ENCODE measurements around the gene MICAL2. TPM values are rescaled to one million over a fixed set of nuclear protein-coding genes. Genes with fewer than 3 reads are reported as not detected.

Gene MICAL2
- total RNA-seq, 1 experiment from 2014 or later, result 69.9 TPM

DNA sequence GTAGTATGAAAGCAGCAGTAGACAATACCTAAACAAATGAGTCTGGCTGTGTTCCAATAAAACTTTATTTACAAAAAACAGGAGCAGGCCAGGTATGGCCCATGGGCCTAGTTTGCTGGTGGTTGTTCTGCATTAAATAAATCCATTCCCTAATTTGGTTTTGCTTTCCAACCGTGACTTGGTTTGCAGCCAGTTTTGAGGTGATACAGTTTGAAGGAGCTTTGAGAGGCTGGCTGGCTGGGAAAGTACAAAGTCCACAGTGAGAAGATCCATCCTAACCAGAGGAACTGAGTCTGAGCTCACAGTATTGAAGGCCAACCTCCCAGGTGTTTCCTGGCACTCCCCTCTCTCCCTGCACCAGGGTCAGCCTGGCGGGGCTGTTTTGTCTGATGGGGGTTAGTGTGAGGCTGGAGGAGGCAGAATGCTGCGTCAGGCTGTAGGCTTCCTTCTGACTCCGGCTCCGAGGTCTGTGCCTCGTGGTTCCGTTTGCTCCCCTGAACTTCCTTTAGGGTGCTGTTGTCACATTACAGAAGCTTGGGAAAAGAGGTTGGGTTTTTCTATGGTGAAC lies 129.5 kb downstream of the MICAL2 start:
- in situ Hi-C loops (cut with HindIII; ENCODE audit: low pct_unique_long_range_greater_than_20kb, low sequenced_read_pairs), result no loop called here

GRCh38 chr11:12240677-12241076 lies 130.3 kb downstream of the MICAL2 start:
- in situ Hi-C loops (cut with HindIII; ENCODE audit: low pct_unique_long_range_greater_than_20kb, low sequenced_read_pairs), result no loop called here
- DNase-seq (ENCODE audit: low read depth), result no peak

More for the DNA sequence above, 129.5 kb downstream of the MICAL2 start:
- no peak for DNase-seq (ENCODE audit: low read depth)

DNA sequence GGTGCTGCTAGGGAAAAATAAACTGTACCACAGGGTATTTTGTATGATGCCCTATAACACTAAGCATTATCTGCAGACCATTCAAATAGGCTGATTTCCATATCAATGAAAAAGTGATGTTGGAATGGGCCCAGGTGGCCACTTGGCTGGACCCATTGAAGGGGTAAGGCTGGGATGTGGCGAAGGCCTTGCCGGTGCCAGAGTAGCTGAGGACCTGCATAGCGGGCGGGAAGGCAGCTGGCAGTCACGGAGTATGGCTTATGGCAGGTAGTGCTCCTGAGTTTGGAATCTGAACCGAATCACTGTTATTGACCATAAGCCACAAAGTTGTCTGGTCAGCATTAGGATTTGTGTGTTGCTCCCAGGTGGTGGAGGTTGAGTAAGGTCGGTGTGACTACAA lies 131.0 kb downstream of the MICAL2 start:
- DNase-seq (ENCODE audit: low read depth), result no peak
- in situ Hi-C loops (cut with HindIII; ENCODE audit: low pct_unique_long_range_greater_than_20kb, low sequenced_read_pairs), result no loop called here

- DNase-seq (ENCODE audit: low read depth), result no peak
- in situ Hi-C loops (cut with HindIII; ENCODE audit: low pct_unique_long_range_greater_than_20kb, low sequenced_read_pairs), result no loop called here
These were observed 131.7 kb downstream of the MICAL2 start for GRCh38 chr11:12241971-12242672.

DNA sequence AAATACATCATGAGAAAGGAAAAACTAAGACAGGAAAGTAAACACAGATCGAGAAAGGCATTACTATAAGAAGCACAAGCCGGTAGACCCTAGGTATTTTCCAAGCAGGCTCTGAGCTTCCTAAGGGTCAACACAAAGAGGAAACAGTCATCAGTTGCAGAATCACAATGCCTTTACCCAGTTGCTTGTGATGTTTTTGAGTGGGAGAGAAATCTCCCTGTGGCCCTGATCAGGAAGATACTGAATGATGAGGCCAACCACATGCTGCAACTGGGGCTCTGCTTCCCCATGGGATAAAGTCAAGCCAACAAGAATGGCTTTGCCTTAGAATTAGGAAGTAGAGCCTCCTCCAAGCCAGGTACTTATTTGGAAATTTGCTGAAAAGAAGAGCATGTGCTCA lies 132.6 kb downstream of the MICAL2 start:
- in situ Hi-C loops (cut with HindIII; ENCODE audit: low pct_unique_long_range_greater_than_20kb, low sequenced_read_pairs), result no loop called here
- no peak for DNase-seq (ENCODE audit: low read depth)

GRCh38 chr11:12243486-12243885 lies 133.1 kb downstream of the MICAL2 start:
- in situ Hi-C loops (cut with HindIII; ENCODE audit: low pct_unique_long_range_greater_than_20kb, low sequenced_read_pairs), result no loop called here
- no peak for DNase-seq (ENCODE audit: low read depth)

DNA sequence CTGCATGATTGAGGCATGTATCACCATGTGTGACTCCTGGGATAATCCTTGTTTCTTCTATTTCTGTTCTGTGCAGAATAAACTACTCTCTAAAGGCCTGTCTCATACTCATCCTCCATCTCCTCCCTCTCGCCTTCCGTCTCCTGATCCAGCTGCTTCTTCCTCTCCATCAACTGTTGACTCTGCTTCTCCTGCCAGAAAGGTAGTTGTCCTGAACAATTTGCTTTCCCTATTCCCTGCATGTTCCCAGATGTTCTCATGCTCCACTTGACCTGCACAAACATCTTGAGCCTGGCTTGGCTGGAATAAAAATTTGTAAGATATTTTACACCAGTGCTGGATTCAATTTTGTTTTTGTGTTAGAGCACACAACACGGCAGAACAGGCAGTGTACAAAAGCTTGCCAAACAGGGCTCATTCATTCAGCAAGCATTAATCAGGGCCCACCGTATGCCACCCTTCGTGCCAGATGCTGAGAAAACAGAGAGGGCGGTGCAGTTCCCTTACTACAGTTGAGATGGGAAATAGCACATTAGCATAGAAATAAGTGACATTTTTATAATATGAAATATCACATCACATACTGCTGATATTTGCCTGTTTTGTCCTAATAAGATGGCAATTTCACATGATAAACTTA lies 133.6 kb downstream of the MICAL2 start:
- DNase-seq (ENCODE audit: low read depth), result no peak
- in situ Hi-C loops (cut with HindIII; ENCODE audit: low pct_unique_long_range_greater_than_20kb, low sequenced_read_pairs), result no loop called here

- in situ Hi-C loops (cut with HindIII; ENCODE audit: low pct_unique_long_range_greater_than_20kb, low sequenced_read_pairs), result no loop called here
- DNase-seq (ENCODE audit: low read depth), result no peak
These were observed 134.7 kb downstream of the MICAL2 start for GRCh38 chr11:12245091-12245490.

GRCh38 chr11:12245549-12246016 lies 135.2 kb downstream of the MICAL2 start:
- no peak for DNase-seq (ENCODE audit: low read depth)
- in situ Hi-C loops (cut with HindIII; ENCODE audit: low pct_unique_long_range_greater_than_20kb, low sequenced_read_pairs), result no loop called here

DNA sequence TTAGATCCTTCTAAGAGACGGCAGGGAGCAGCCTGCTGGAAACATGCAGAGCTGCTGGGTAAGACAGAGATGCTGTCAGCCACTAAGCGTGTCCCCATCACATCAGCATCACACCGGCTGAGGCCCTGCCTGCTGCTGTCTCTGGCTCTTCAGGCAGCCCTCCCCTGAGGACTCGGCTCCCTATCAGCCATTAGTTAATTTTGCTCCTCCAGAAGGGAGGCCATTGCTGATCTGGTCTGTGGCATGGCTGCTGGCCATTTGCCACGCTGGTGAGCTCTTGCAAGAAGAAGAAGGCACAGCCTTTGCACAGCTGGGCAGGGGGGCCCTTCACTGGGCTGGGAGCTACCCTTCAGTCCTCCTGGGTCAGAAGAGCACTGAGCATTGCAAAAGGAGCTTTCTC lies 135.8 kb downstream of the MICAL2 start:
- in situ Hi-C loops (cut with HindIII; ENCODE audit: low pct_unique_long_range_greater_than_20kb, low sequenced_read_pairs), result no loop called here
- no peak for DNase-seq (ENCODE audit: low read depth)

DNA sequence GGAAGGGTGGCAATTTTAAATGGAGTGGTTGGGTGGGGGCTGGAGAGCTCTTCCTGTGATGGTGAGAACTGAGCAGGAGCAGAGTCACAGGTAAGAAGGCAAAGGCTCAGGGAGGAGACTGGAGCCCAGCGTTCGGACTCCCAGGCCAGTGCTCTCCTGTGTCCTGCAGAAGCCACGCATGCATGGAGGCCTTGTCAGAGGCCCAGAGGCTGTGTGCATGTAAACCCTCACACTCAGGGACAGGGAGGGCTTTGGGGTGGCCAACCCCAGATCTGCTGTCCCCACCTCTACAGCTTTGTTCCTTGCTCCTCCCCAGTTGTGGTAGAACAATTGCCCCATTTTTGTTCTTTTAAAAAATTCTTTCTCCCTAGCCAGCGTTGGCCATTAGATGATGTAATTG lies 136.6 kb downstream of the MICAL2 start:
- DNase-seq (ENCODE audit: low read depth), result no peak

DNA sequence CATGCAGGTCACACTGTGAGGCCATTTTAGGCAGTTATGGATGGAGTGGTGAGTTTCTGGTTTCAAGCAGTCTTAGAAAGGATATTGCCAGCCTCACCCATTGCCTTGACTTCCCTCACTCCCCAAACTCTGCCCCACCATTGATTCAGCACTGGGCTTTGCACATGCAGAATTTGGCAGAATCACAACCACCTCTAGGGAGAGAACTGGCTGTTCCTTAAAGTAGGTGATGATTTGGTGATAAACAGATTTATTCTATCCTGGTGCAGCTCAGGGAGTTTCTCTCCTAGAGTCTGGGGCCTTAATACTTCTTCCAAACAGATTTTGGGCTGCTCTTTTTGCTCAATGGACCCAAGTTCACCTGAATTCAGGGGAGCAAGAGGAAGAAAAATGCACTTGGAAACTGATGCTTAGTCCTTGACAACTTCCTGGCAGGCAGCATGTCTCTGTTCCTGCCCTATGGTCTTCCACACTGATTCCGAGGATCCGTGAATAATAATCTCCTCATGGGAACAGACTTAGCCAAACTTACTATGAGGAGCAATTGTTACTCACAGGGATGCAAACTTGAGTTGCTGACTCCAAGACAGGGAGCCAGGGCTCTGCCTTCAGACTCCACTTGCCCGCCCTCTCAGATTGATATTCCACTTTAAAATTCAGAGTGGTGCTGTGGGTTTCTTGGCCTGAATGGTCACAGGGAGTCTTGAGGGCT lies 137.3 kb downstream of the MICAL2 start:
- in situ Hi-C loops (cut with HindIII; ENCODE audit: low pct_unique_long_range_greater_than_20kb, low sequenced_read_pairs), result no loop called here
- no peak for DNase-seq (ENCODE audit: low read depth)

More for the DNA sequence above, 136.6 kb downstream of the MICAL2 start:
- in situ Hi-C loops (cut with HindIII; ENCODE audit: low pct_unique_long_range_greater_than_20kb, low sequenced_read_pairs), result no loop called here

DNA sequence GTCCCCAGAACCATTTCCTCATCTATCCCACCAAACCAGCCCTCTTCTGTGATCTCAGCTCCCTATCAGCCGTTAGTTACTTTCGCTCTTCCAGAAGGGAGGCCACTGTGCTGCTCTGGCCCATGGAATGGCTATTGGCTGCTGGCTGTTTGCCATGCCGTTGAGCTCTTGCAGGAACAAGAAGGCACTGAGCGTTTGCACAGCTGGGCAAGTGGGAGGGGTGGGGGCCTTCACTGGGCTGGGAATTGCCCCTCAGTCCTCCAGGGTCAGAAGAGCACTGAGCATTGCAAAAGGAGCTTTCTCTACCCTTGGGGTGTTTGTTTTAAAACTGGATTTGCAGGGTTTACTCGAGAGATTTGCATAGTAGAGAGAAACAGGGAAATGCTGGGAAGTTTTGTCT lies 137.9 kb downstream of the MICAL2 start:
- DNase-seq (ENCODE audit: low read depth), result no peak
- in situ Hi-C loops (cut with HindIII; ENCODE audit: low pct_unique_long_range_greater_than_20kb, low sequenced_read_pairs), result no loop called here

DNA sequence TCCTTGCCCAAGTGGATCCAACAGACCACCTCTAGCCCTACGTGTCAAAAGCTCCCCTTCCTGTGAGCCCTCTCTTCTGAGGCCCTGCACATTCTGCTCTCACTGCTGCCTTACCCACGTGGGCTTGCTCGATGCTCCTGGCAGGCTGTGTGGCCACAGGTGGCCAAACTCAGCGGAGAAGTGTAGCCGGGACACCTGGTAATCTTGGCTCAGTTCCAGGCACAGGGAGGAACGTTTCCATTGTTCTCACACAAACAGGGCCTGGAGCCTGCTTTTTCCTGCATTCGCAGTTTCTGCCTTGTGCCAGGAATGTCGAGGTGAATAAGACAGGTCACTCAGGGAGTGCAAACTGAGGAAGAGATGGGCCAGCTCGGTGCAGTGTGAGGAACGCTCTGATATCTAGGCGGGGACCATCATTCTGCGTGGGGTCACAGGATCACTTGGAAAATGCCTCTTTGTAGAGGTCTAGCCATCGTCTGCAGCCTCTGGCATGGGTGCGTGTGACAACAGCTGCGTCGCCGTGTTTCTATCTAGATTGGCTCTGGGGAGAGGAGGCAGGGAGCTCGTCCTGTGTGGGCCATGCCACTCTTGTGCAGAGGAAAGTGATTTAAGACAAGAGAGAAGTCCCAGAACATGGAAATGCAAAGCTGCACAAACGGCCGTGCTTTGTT lies 139.3 kb downstream of the MICAL2 start:
- in situ Hi-C loops (cut with HindIII; ENCODE audit: low pct_unique_long_range_greater_than_20kb, low sequenced_read_pairs), result no loop called here
- no peak for DNase-seq (ENCODE audit: low read depth)

DNA sequence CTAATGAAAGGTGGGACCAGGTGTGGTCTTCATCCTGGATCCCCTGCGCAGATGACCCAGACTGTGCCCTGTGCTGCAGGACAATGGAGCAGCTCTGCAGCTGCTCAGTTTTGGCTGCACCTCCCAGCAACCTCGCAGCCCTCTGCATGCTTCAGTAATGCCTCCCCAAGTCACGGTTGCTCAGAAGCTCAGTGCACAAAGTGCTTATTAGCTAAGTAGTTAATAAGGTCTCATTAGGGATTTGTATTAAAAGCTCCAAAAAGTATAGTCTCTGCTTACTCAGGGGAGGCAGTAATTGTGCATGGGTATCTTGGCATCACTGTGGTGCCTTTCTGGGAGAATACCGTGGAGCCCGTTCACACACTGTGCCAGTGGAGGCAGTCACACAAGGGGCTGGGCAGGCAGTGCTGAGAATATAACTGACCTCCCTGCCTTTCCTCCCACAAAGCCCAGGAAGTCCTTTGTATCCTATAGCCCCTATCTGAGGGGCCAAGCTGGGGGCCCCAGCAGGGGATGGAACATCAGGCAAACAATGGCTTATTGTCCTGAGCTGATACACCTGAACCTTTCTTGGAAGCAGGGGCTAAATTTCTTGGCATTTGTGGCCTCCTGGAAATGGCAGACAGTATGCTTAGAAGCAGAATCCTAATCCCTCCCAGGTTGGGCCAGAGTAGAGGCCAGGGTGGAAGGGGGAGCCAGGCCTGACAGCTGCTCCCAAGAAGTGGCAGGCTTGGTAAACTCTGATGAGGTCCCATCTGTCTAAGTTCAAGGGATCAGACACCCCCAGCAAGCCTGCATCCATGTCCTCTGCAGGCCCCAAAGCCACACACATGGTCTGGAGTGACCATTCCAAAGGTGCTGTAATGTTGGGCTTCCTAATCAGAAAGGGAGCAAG lies 141.5 kb downstream of the MICAL2 start:
- in situ Hi-C loops (cut with HindIII; ENCODE audit: low pct_unique_long_range_greater_than_20kb, low sequenced_read_pairs), result no loop called here
- DNase-seq (ENCODE audit: low read depth), result no peak

GRCh38 chr11:12253843-12254281 lies 143.5 kb downstream of the MICAL2 start:
- in situ Hi-C loops (cut with HindIII; ENCODE audit: low pct_unique_long_range_greater_than_20kb, low sequenced_read_pairs), result no loop called here
- DNase-seq (ENCODE audit: low read depth), result no peak

DNA sequence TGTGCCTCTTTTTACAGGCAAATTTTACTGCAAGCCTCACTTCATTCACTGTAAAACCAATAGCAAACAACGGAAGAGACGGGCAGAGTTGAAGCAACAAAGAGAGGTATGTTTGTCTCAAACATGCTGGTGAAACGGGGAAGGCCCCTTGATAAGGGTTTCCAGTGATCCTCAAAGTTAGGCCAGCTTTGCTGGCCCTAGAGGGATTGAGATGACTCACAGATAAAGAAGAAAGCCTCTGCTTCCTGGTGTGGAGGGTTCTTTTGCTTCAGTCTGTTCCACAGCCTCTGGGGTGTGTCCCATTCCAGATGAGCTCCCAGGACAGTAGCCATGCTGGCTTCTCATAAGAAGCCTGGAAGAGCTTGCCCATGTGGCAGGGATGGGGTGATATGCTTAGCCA lies 148.1 kb downstream of the MICAL2 start:
- DNase-seq (ENCODE audit: low read depth), result no peak
- in situ Hi-C loops (cut with HindIII; ENCODE audit: low pct_unique_long_range_greater_than_20kb, low sequenced_read_pairs), result no loop called here

- in situ Hi-C loops (cut with HindIII; ENCODE audit: low pct_unique_long_range_greater_than_20kb, low sequenced_read_pairs), result no loop called here
- no peak for DNase-seq (ENCODE audit: low read depth)
These were observed 149.6 kb downstream of the MICAL2 start for GRCh38 chr11:12259956-12260355.

All from Caki2 (cell line).